RWPE2 (cell line): Measurements from ENCODE around the gene RNF214.
A peak's percentile ranks its signal among the peaks of the same experiment; 100 is the strongest.

ENCODE experiments used
- ATAC-seq: fragments of 200-7000 bp; cut with Tn5 transposase; 3 replicates; pipeline ENCODE4 v1.9.1; 2021; ENCODE audit warnings: low read depth
- DNase-seq: peaks from one replicate; pipeline ENCODE4 v3.0.0-alpha.2; 2020; ENCODE audit warnings: low spot score
- H3K27ac ChIP-seq: fragments of 450-650 bp; 2 replicates; pipeline ENCODE4 v1.5.1; 2017; ENCODE audit warnings: mild to moderate bottlenecking; ENCODE audit not compliant: poor library complexity, severe bottlenecking
- H3K27me3 ChIP-seq: fragments of 250-450 bp; sonication (Bioruptor Pico); 2 replicates; pipeline ENCODE4 v1.5.1; 2021; ENCODE audit warnings: mild to moderate bottlenecking, moderate library complexity; ENCODE audit not compliant: insufficient read depth, poor library complexity, severe bottlenecking
- H3K36me3 ChIP-seq: fragments of 250-450 bp; sonication (Bioruptor Pico); 2 replicates; pipeline ENCODE4 v1.5.1; 2020; ENCODE audit warnings: low read depth, mild to moderate bottlenecking, moderate library complexity
- H3K4me1 ChIP-seq: fragments of 250-450 bp; sonication (Bioruptor Pico); 2 replicates; pipeline ENCODE4 v1.5.1; 2021; ENCODE audit warnings: mild to moderate bottlenecking, moderate library complexity; ENCODE audit not compliant: insufficient read depth, poor library complexity, severe bottlenecking
- H3K4me3 ChIP-seq: fragments of 250-450 bp; sonication (Bioruptor Pico); 2 replicates; pipeline ENCODE4 v1.5.1; 2021; ENCODE audit warnings: mild to moderate bottlenecking, moderate library complexity; ENCODE audit not compliant: severe bottlenecking
- H3K9me3 ChIP-seq: fragments of 250-450 bp; sonication (Bioruptor Pico); 2 replicates; pipeline ENCODE4 v1.5.1; 2021; ENCODE audit warnings: mild to moderate bottlenecking, moderate library complexity; ENCODE audit not compliant: severe bottlenecking
- TF ChIP-seq, protein P1 (sequence below): fragments of 450-650 bp; IDR thresholded peaks from one replicate; pipeline ENCODE4 v1.5.1; 2017; ENCODE audit warnings: mild to moderate bottlenecking, moderate library complexity; ENCODE audit not compliant: poor library complexity, severe bottlenecking

RNF214 gene

DNA sequence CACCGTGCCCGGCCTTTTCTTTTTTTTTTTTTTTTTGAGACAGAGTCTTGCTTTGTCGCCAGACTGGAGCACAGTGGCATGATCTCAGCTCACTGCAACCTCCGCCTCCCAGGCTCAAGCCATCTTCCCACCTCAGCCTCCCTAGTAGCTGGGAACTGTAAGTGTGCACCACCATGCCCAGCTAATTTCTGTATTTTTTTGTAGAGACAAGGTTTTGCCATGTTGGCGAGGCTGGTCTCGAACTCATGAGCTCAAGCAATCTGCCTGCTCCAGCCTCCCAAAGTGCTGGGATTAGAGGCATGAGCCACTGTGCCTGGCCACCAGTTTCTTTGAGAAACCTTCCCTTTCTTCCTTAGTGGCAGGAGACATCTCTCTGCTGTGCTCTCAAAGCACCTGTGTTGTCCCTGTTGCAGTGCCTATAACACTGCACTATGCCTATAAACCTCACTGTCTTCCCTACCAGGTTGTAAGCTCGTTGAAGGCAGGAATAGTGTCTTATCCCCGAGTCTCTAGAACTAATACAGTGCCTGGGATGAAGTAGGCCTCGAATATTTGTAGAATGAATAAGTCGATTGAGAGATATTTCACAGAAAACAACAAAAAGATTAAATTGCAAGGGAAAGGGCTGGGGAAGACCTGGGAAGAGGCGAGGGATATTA, 19.6 kb upstream of the RNF214 start:
- H3K36me3 ChIP-seq: peaks cover 22% of the 10 kb centered on the region
- no peak overlapping the region for H3K27ac ChIP-seq
- TF ChIP-seq, protein P1, sequence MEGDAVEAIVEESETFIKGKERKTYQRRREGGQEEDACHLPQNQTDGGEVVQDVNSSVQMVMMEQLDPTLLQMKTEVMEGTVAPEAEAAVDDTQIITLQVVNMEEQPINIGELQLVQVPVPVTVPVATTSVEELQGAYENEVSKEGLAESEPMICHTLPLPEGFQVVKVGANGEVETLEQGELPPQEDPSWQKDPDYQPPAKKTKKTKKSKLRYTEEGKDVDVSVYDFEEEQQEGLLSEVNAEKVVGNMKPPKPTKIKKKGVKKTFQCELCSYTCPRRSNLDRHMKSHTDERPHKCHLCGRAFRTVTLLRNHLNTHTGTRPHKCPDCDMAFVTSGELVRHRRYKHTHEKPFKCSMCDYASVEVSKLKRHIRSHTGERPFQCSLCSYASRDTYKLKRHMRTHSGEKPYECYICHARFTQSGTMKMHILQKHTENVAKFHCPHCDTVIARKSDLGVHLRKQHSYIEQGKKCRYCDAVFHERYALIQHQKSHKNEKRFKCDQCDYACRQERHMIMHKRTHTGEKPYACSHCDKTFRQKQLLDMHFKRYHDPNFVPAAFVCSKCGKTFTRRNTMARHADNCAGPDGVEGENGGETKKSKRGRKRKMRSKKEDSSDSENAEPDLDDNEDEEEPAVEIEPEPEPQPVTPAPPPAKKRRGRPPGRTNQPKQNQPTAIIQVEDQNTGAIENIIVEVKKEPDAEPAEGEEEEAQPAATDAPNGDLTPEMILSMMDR: no peak

DNA sequence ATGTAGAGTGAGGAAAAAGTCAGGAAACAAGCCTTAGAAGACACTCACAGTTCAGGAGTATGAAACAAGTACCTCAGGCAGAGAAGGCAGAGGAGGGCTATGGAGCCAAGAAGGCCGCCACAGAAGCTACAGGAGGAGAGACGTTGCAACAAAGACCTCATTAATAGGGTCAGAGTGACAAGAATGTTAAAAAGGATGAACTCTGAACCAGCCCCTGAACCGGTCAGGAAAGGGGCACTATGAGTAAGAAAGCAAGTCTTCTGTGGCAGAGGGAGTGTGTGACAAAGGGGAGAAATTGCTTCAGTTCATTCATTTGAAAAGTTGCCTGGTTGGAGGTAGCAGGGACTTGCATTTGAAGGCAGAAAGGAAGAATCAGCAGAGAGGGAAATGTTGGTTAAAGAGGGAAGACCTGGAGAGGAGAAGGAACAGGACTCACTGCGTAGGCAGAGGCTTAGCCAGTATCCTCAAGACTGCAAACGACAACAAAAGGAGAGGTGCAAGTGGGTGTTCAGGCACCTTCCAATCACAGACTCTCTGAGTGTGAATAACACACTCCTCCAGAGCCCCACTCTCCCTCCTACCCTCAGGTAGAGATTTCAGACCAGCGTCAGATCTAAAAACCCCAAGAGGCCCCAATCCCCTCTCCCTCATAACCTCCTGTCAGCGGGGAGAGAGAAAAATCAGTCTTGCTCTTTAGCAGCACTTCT, 17.9 kb upstream of the RNF214 start:
- no peaks in the 10 kb centered on the region for H3K4me1 ChIP-seq
- DNase-seq (no peak), ATAC-seq (no peak)
- TF ChIP-seq, protein P1: no peak
- no peak overlapping the region for H3K27ac ChIP-seq
- no peaks in the 10 kb centered on the region for H3K27me3 ChIP-seq
- H3K4me3 ChIP-seq: no peak overlapping the region
- H3K36me3 ChIP-seq: peaks cover 37% of the 10 kb centered on the region
- H3K9me3 ChIP-seq: no peaks in the 10 kb centered on the region

More for the DNA sequence above, 19.6 kb upstream of the RNF214 start:
- no peaks in the 10 kb centered on the region for H3K4me1 ChIP-seq
- DNase-seq: no peak
- H3K4me3 ChIP-seq: no peak overlapping the region
- no peaks in the 10 kb centered on the region for H3K9me3 ChIP-seq
- ATAC-seq: no peak
- no peaks in the 10 kb centered on the region for H3K27me3 ChIP-seq

DNA sequence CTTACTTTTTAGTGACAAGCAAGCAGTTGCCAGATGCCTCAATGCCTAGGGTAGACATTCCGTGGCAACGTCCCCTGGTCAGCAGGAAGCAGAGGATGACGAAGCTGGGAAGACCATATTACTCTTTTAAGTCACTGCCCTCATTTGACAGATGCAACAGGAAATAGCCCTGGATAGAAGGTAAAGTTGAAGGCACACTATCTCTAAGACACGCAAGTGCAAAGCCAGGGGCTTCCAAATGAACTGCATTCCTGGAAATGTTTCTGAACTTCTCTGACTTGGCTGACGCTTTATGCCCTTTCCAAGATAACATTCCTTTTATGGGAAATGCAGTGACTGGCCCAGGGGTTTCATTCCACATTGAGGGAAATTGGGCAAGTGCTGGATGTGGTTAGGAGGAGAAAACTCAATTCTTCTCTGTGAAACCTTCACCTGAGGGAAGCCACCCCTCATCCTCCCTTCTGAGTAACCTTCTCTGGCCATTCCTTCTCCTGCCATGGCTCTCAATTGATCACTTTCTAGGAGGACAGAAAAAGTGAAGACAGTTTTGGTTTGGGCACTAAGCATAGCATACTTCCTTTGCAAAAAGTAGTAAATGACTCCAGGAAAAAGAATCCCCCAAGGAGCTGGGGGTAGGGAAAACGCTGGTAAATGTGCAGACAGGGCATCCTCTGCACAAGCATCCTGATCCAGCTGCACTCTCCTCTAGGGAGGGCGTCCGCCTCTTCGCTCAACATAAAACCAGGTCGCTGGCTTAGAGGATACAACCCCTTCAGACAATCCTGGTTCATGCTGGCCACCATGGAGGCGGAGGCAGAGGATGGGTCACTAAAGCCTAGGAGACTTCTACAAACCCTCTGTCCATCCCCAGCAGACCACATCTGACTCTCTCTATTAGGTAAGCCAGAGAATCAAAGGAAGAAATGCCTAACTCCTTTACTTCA, 15.1 kb upstream of the RNF214 start:
- TF ChIP-seq, protein P1: no peak
- peak; percentile 24 for DNase-seq
- H3K36me3 ChIP-seq: peaks cover 42% of the 10 kb centered on the region
- no peak overlapping the region for H3K4me3 ChIP-seq
- no peak for ATAC-seq
- H3K27ac ChIP-seq: no peak overlapping the region
- no peaks in the 10 kb centered on the region for H3K4me1 ChIP-seq
- no peaks in the 10 kb centered on the region for H3K9me3 ChIP-seq
- no peaks in the 10 kb centered on the region for H3K27me3 ChIP-seq

DNA sequence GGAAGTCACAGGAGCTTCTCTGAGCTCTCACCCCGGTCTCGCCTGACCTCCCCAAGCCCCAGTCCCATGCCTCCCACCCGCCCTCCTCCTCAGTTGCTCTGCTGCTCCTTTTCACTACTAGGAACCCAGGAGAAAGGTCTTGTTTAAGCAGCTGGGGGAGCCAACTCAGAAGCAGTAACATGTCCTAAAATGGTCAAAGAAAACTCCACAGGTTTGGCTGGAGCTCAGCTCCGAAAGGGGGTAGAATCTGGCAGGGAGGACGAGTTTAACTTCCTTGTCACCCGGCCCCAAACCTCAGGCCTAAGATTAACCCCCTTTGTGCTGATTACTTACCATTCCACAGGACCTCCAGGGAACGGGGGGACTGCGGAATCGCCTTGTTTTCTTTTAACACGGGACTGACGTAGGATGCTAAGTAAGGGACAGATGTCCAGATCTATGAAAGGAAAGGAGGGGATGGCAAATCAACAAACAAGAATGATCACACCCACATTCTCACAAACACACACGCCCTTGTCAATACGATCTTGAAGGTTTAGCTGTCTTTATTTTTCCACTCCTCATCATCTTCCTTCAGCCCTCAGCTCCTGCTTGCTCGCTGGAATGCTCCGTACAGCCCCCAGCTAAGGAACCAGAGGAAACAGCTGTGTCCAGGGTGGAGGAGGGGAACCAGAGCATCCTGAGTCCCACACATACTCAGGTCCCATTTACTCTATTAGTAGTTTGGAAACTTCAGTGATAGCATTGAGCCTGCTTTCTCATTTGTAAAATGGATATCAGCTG, 14.1 kb upstream of the RNF214 start:
- ATAC-seq (no peak), DNase-seq (peak; percentile 19)
- H3K36me3 ChIP-seq: peaks cover 51% of the 10 kb centered on the region
- H3K4me3 ChIP-seq: no peak overlapping the region
- H3K27ac ChIP-seq: no peak overlapping the region
- H3K27me3 ChIP-seq: no peaks in the 10 kb centered on the region
- H3K4me1 ChIP-seq: no peaks in the 10 kb centered on the region
- no peaks in the 10 kb centered on the region for H3K9me3 ChIP-seq
- TF ChIP-seq, protein P1: no peak
